HepG2 (cell line): ENCODE results near the gene HES3. TPM values are rescaled to one million over a fixed set of nuclear protein-coding genes. Genes with fewer than 3 reads are reported as not detected.

Experiments
- ATAC-seq: fragments of 200-7000 bp; cut with Tn5 transposase; 3 replicates; pipeline ENCODE4 v1.9.1; 2020; ENCODE audit warnings: mild to moderate bottlenecking, moderate library complexity
- BruUV-seq: library from RNA; stranded (reverse); fragments of 400-500 nt; replicated peaks from 2 replicates; lab custom pipeline; 2021; lab: Mats Ljungman, UMichigan
- CTCF ChIA-PET: fragments of 300-600 bp; formaldehyde crosslinking; extraction: SDS; loops from one replicate; lab custom pipeline; 2021; ENCODE audit warnings: low total read pairs, inconsistent platforms, low intra/inter-chr PET ratio; lab: Yijun Ruan, JAX
- POLR2A ChIA-PET: fragments of 350-600 bp; sonication (Branson Sonifier 250); formaldehyde crosslinking; loops from one replicate; lab custom pipeline; 2020; ENCODE audit warnings: antibody characterized with exemption, inconsistent platforms; lab: Yijun Ruan, JAX
- DNase-seq: peaks from one replicate; pipeline ENCODE4 v3.0.0-alpha.2; 2015; ENCODE audit warnings: low spot score
- FAIRE-seq: peaks from 3 replicates; lab custom pipeline; 2011; peaks lifted over from hg19 to GRCh38; lab: Jason Lieb, UNC
- H2AFZ ChIP-seq: one replicate; pipeline ENCODE4 v1.6.1; 2011; ENCODE audit warnings: low read length, inconsistent platforms
- H3K27ac ChIP-seq: fragments of 300-600 bp; 3 replicates; pipeline ENCODE4 v1.8.0; 2011; ENCODE audit warnings: mixed run types, mild to moderate bottlenecking, mixed read lengths, low read length, inconsistent platforms; ENCODE audit not compliant: insufficient read depth; ENCODE audit errors: extremely low read length
- H3K27me3 ChIP-seq, 2 experiments: fragments of 200-600 bp in 1 of 2; 2 replicates in 1 of 2; 3 replicates in 1 of 2; pipeline versions ENCODE4 v1.6.0 to v1.8.0; 2011; ENCODE audit warnings: low read length in 2 of 2, mild to moderate bottlenecking in 2 of 2, moderate library complexity in 2 of 2, inconsistent platforms in 1 of 2; ENCODE audit not compliant: insufficient read depth in 2 of 2, control insufficient read depth in 1 of 2
- H3K36me3 ChIP-seq, 2 experiments: fragments of 200-600 bp in 1 of 2; replicated peaks in 1 of 2; 2 replicates in 1 of 2; 3 replicates in 1 of 2; pipeline versions ENCODE4 v1.5.1 to v1.8.0; 2011; ENCODE audit warnings: low read length in 2 of 2, inconsistent platforms in 1 of 2; ENCODE audit not compliant: insufficient read depth in 2 of 2, control insufficient read depth in 1 of 2
- H3K4me1 ChIP-seq: 2 replicates; pipeline ENCODE4 v1.5.1; 2012; ENCODE audit warnings: low read length, inconsistent platforms; ENCODE audit not compliant: insufficient read depth
- H3K4me2 ChIP-seq: 2 replicates; pipeline ENCODE4 v1.6.0; 2011; ENCODE audit warnings: low read depth, low read length, inconsistent platforms
- H3K4me3 ChIP-seq, 3 experiments: fragments of 200-600 bp in 1 of 3; sonication (generic), shearing (Covaris generic) in 1 of 3; replicated peaks in 1 of 3; 2 replicates each; pipeline ENCODE4 v1.5.1; 2011 to 2016; ENCODE audit warnings: low read length in 3 of 3, inconsistent platforms in 2 of 3, low read depth in 2 of 3, mild to moderate bottlenecking in 2 of 3, control low read depth in 1 of 3, mixed read lengths in 1 of 3; ENCODE audit not compliant: insufficient read depth in 1 of 3
- H3K79me2 ChIP-seq: one replicate; pipeline ENCODE4 v1.6.1; 2011; ENCODE audit warnings: low read length, inconsistent platforms; ENCODE audit not compliant: insufficient read depth
- H3K9ac ChIP-seq: 2 replicates; pipeline ENCODE4 v1.6.0; 2011; ENCODE audit warnings: mild to moderate bottlenecking, low read depth, low read length, inconsistent platforms; ENCODE audit not compliant: insufficient read depth
- H3K9me3 ChIP-seq: 2 replicates; pipeline ENCODE4 v1.5.1; 2012; ENCODE audit warnings: mild to moderate bottlenecking, low read length
- H4K20me1 ChIP-seq: 2 replicates; pipeline ENCODE4 v1.6.0; 2011; ENCODE audit warnings: inconsistent platforms, mild to moderate bottlenecking, low read length, moderate library complexity; ENCODE audit not compliant: insufficient read depth
- AGO2 ChIP-seq: fragments of 200-400 bp; formaldehyde crosslinking; optimal IDR thresholded peaks from 2 replicates; pipeline ENCODE3; 2017; ENCODE audit warnings: mild to moderate bottlenecking, low read depth, low read length, moderate library complexity
- ARHGAP35 ChIP-seq: sonication (generic); formaldehyde crosslinking; IDR thresholded peaks from 2 replicates; pipeline ENCODE4 v1.9.0; 2022; ENCODE audit warnings: mild to moderate bottlenecking, inconsistent platforms, moderate library complexity, missing genetic modification reagents, borderline replicate concordance
- DNMT3B ChIP-seq: conservative IDR thresholded peaks from 2 replicates; pipeline ENCODE4 v1.6.1; 2016; ENCODE audit warnings: missing biosample characterization, control low read depth
- GFI1 ChIP-seq: sonication (generic); formaldehyde crosslinking; IDR thresholded peaks from 2 replicates; pipeline ENCODE4 v1.5.0; 2020; ENCODE audit warnings: missing genetic modification reagents, mild to moderate bottlenecking, borderline replicate concordance
- KDM1A ChIP-seq: IDR thresholded peaks from 2 replicates; pipeline ENCODE4 v1.6.1; 2016; ENCODE audit warnings: missing compliant biosample characterization
- KDM5A ChIP-seq: fragments of 200-600 bp; sonication (generic); IDR thresholded peaks from 2 replicates; pipeline ENCODE4 v1.7.0; 2018; ENCODE audit warnings: antibody characterized with exemption, mild to moderate bottlenecking, low read length, borderline replicate concordance
- ZFP91 ChIP-seq: sonication (generic); formaldehyde crosslinking; IDR thresholded peaks from 2 replicates; pipeline ENCODE4 v1.9.0; 2022; ENCODE audit warnings: missing genetic modification reagents, mild to moderate bottlenecking, borderline replicate concordance
- ZNF235 ChIP-seq: sonication (generic); formaldehyde crosslinking; IDR thresholded peaks from 2 replicates; pipeline ENCODE4 v1.8.1; 2023; ENCODE audit warnings: mild to moderate bottlenecking, missing genetic modification reagents, borderline replicate concordance
- ZNF484 ChIP-seq: sonication (generic); formaldehyde crosslinking; IDR thresholded peaks from 2 replicates; pipeline ENCODE4 v1.5.1; 2020; ENCODE audit warnings: mild to moderate bottlenecking, low read depth, missing genetic modification reagents, borderline replicate concordance
- ZNF562 ChIP-seq: sonication (generic); formaldehyde crosslinking; IDR thresholded peaks from 2 replicates; pipeline ENCODE4 v1.8.0; 2022; ENCODE audit warnings: missing genetic modification reagents, borderline replicate concordance
- ZNF570 ChIP-seq: sonication (generic); formaldehyde crosslinking; IDR thresholded peaks from 2 replicates; pipeline ENCODE4 v1.4.0; 2020; ENCODE audit warnings: mild to moderate bottlenecking, missing genetic modification reagents, borderline replicate concordance
- WGBS: methylation state at CpG from one replicate; pipeline ENCODE4 v1.1.6; 2017; ENCODE audit warnings: low lambda C conversion rate; 5-methylcytosine and 5-hydroxymethylcytosine counted together
- in situ Hi-C: cut with HindIII; loops from 2 replicates; pipeline ENCODE4 v1.10.0; 2017; ENCODE audit warnings: low pct_unique_long_range_greater_than_20kb; ENCODE audit not compliant: extremely low pct_ligation_motif_present
- intact Hi-C: fragments of 100-400 bp; cut with micrococcal nuclease; formaldehyde crosslinking; loops from one replicate; pipeline ENCODE4 v1.10.0; 2022; ENCODE audit not compliant: unreplicated experiment
- polyA plus RNA-seq, 8 experiments: library from polyadenylated mRNA; depleted of rRNA in 3 of 8; stranded (reverse) in 7 of 8; unstranded in 1 of 8; fragments of >200 nt; fragmentation: Illumina TruSeq in 4 of 8; extraction: Trizol in 4 of 8; gene quantifications; 2 replicates each; pipeline versions ENCODE4 v1.2.1 to v1.2.3, GENCODE V29; 2011 to 2016; ENCODE audit warnings: low read depth in 4 of 8, missing spikeins in 1 of 8, mixed read lengths in 1 of 8; ENCODE audit not compliant: insufficient read depth in 1 of 8
- total RNA-seq, 5 experiments: library from RNA; depleted of rRNA; stranded (reverse); fragments of >200 nt; fragmentation: Illumina TruSeq; extraction: Trizol; gene quantifications; 2 replicates each; pipeline ENCODE4 v1.2.3, GENCODE V29; 2016; ENCODE audit warnings: low read depth in 1 of 5
- TF ChIP-seq, protein P1 (sequence below): sonication (generic); formaldehyde crosslinking; IDR thresholded peaks from 2 replicates; pipeline ENCODE4 v1.5.0; 2020; ENCODE audit warnings: missing genetic modification reagents
- TF ChIP-seq, protein P2 (sequence below): sonication (generic); formaldehyde crosslinking; IDR thresholded peaks from 2 replicates; pipeline ENCODE4 v1.5.0; 2020; ENCODE audit warnings: missing genetic modification reagents, mild to moderate bottlenecking, borderline replicate concordance

HES3 gene
- total and polyA plus RNA-seq, 2 of the 13 experiments (the other 11 are each of a cell fraction or from before 2014, with no cell fraction given): not detected

- Histone ChIP-seq H4K20me1 (no peaks in the 10 kb centered on the region), H3K36me3 (peaks cover 9 to 49% of the 10 kb centered on the region in 2 experiments; a peak in 4 of 5 replicates), H2AFZ (no peak overlapping the region), H3K79me2 (no peaks in the 10 kb centered on the region)
- CTCF ChIA-PET: no interaction called here
- TF ChIP-seq KDM1A (CRISPR knock-in tag) (no peak), AGO2 (peak; percentile 29)
- TF ChIP-seq, all 625 proteins: peak for 1
- H3K4me1 ChIP-seq: no peaks in the 10 kb centered on the region
- H3K4me3 ChIP-seq: no peak overlapping the region
- 93% methylated on average over 11 of the region's 15 CpGs for WGBS
- no peak for FAIRE-seq
- no peak overlapping the region for H3K27ac ChIP-seq
- H3K27me3 ChIP-seq: no peaks in the 10 kb centered on the region
- no peak overlapping the region for H3K4me2 ChIP-seq
- peak; percentile 13; the same call in 1 of the 3 replicates for ATAC-seq
- intact Hi-C loops (no loop called here), in situ Hi-C loops (no loop called here)
- H3K9me3 ChIP-seq: no peaks in the 10 kb centered on the region
- BruUV-seq: no TSS peak
- POLR2A ChIA-PET: interaction anchor here (0.7 to 1.6 kb wide), 2 partner anchors 12 to 18 kb away, joined by 3 read pairs; no protein-coding TSS in a partner anchor
- no peak overlapping the region for H3K9ac ChIP-seq
- no peak for DNase-seq
These were observed 19.3 kb upstream of the HES3 start for GRCh38 chr1:6224718-6225117.

GRCh38 chr1:6225651-6226050 is 18.3 kb upstream of the HES3 start:
- intact Hi-C loops (no loop called here), in situ Hi-C loops (no loop called here)
- no peaks in the 10 kb centered on the region for H3K27me3 ChIP-seq
- no peaks in the 10 kb centered on the region for H3K79me2 ChIP-seq
- FAIRE-seq (no peak), ATAC-seq (no peak), DNase-seq (no peak)
- ChIA-PET POLR2A (no interaction called here), CTCF (no interaction called here)
- over 99% methylated on average over 8 of the region's 8 CpGs for WGBS
- no TSS peak for BruUV-seq
- no peak overlapping the region for H2AFZ ChIP-seq
- H3K9ac ChIP-seq: no peak overlapping the region
- H3K4me3 ChIP-seq: no peak overlapping the region
- peaks cover 9 to 52% of the 10 kb centered on the region in 2 experiments; a peak in 4 of 5 replicates for H3K36me3 ChIP-seq
- no peak overlapping the region for H3K4me2 ChIP-seq
- no peaks in the 10 kb centered on the region for H3K9me3 ChIP-seq
- H3K27ac ChIP-seq: no peak overlapping the region
- H3K4me1 ChIP-seq: no peaks in the 10 kb centered on the region
- H4K20me1 ChIP-seq: no peaks in the 10 kb centered on the region
- TF ChIP-seq ZNF570: no peak
- TF ChIP-seq ZNF235 (CRISPR knock-in tag): no peak
- no peak for TF ChIP-seq ZFP91
- TF ChIP-seq ZNF562 (CRISPR knock-in tag): no peak
- TF ChIP-seq, protein P1, sequence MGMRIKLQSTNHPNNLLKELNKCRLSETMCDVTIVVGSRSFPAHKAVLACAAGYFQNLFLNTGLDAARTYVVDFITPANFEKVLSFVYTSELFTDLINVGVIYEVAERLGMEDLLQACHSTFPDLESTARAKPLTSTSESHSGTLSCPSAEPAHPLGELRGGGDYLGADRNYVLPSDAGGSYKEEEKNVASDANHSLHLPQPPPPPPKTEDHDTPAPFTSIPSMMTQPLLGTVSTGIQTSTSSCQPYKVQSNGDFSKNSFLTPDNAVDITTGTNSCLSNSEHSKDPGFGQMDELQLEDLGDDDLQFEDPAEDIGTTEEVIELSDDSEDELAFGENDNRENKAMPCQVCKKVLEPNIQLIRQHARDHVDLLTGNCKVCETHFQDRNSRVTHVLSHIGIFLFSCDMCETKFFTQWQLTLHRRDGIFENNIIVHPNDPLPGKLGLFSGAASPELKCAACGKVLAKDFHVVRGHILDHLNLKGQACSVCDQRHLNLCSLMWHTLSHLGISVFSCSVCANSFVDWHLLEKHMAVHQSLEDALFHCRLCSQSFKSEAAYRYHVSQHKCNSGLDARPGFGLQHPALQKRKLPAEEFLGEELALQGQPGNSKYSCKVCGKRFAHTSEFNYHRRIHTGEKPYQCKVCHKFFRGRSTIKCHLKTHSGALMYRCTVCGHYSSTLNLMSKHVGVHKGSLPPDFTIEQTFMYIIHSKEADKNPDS (CRISPR knock-in tag): no peak
- no peak for TF ChIP-seq DNMT3B
- TF ChIP-seq, protein P2, sequence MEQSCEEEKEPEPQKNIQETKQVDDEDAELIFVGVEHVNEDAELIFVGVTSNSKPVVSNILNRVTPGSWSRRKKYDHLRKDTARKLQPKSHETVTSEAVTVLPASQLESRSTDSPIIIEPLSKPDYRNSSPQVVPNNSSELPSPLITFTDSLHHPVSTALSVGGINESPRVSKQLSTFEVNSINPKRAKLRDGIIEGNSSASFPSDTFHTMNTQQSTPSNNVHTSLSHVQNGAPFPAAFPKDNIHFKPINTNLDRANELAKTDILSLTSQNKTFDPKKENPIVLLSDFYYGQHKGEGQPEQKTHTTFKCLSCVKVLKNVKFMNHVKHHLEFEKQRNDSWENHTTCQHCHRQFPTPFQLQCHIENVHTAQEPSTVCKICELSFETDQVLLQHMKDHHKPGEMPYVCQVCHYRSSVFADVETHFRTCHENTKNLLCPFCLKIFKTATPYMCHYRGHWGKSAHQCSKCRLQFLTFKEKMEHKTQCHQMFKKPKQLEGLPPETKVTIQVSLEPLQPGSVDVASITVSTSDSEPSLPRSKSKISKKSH: no peak
- TF ChIP-seq GFI1: no peak
- TF ChIP-seq ARHGAP35 (CRISPR knock-in tag): no peak
- no peak for TF ChIP-seq ZNF484 (CRISPR knock-in tag)
- TF ChIP-seq KDM5A: no peak
